Measurements from ENCODE around the gene FAM200C. TPM values are rescaled to one million over a fixed set of nuclear protein-coding genes. Genes with fewer than 3 reads are reported as not detected.
A peak's percentile ranks its signal among the peaks of the same experiment; 100 is the strongest.

The FAM200C gene
- total and polyA plus RNA-seq, 9 of the 15 experiments (the other 6 are each of a cell fraction or from before 2014, with no cell fraction given), result 1.3 to 7.0 (median 1.8) TPM

- TF ChIP-seq STAT6 (CRISPR knock-in tag; IDR thresholded peaks at IDR 0.05) (no peak), SP2 (IDR thresholded peaks at IDR 0.05; ENCODE audit: extremely low read depth, low read depth, low read length, poor library complexity, severe bottlenecking) (no peak), MTA2 (IDR thresholded peaks at IDR 0.05; ENCODE audit: low read depth) (no peak), ZNF449 (CRISPR knock-in tag; IDR thresholded peaks at IDR 0.05) (no peak)
These were observed 32.0 kb downstream of the FAM200C start (continued) for GRCh38 chr5:160367885-160368284.

GRCh38 chr5:160367261-160367660, 32.6 kb downstream of the FAM200C start:
- no TSS peak for BruUV-seq (replicated peaks)
- no peaks in the 10 kb centered on the region for H3K9me3 ChIP-seq (replicated peaks; ENCODE audit: control insufficient read depth, insufficient read depth, low read depth, low read length)
- no peak for TF ChIP-seq NFXL1 (CRISPR knock-in tag; IDR thresholded peaks at IDR 0.05)
- TF ChIP-seq ATF3 (IDR thresholded peaks at IDR 0.05), result peak; percentile 53; the same call in 1 of the 2 replicates
- TF ChIP-seq ATF3 (CRISPR knock-in tag; conservative IDR thresholded peaks at IDR 0.05), result no peak
- TF ChIP-seq ZFX (CRISPR knock-in tag; IDR thresholded peaks at IDR 0.05), result peak; percentile 28; the same call in 1 of the 2 replicates
- peak; percentile 77 for TF ChIP-seq FOSL1 (tag; conservative IDR thresholded peaks at IDR 0.05)
- 0 out of 2 replicates have a peak, but pooled peaks have one; percentile 37 for TF ChIP-seq TCF3 (CRISPR knock-in tag; IDR thresholded peaks at IDR 0.05)
- TF ChIP-seq RFX1 (IDR thresholded peaks at IDR 0.05), result peak; percentile 52
- no peak for TF ChIP-seq SIX5 (IDR thresholded peaks at IDR 0.05; ENCODE audit: borderline replicate concordance in 1 of 2, insufficient read depth in 1 of 2, low read depth in 1 of 2, low read length in 2 of 2)
- no peak for TF ChIP-seq ZNF384 (IDR thresholded peaks at IDR 0.05; ENCODE audit: low read depth, low read length)
- TF ChIP-seq LCOR (CRISPR knock-in tag; IDR thresholded peaks at IDR 0.05), result 0 out of 2 replicates have a peak, but pooled peaks have one; percentile 20
- TF ChIP-seq ZNF280A (IDR thresholded peaks at IDR 0.05; ENCODE audit: low read depth, partially characterized antibody), result no peak

More at GRCh38 chr5:160367261-160367660, 32.6 kb downstream of the FAM200C start:
- DNase-seq (ENCODE audit: extremely low read depth in 1 of 4, low spot score in 3 of 4) (no peak), ATAC-seq (peak; percentile 37), FAIRE-seq (no peak)
- ChIA-PET CTCF (ENCODE audit: low intra/inter-chr PET ratio) (no interaction called here), POLR2A (interaction anchor here (0.5 kb wide), 1 partner anchor 23 kb away, joined by 3 read pairs; no protein-coding TSS in a partner anchor)
- intact Hi-C loops (cut with micrococcal nuclease) (no loop called here), in situ Hi-C loops (cut with MboI) (no loop called here)
- H4K20me1 ChIP-seq (replicated peaks; ENCODE audit: control insufficient read depth, insufficient read depth, low read length), result 0 out of 2 replicates have a peak, but pooled peaks cover 6% of the 10 kb centered on the region
- H3K4me1 ChIP-seq (replicated peaks in 1 of 2; ENCODE audit: control insufficient read depth in 2 of 2, insufficient read depth in 2 of 2, low read length in 2 of 2), result peaks cover 11 to 19% of the 10 kb centered on the region in 2 experiments
- H3K9me1 ChIP-seq (ENCODE audit: control insufficient read depth, insufficient read depth, low read length), result no peaks in the 10 kb centered on the region
- H2AFZ ChIP-seq (ENCODE audit: low read depth, low read length), result no peak overlapping the region
- H3K4me2 ChIP-seq (ENCODE audit: insufficient read depth, low read length), result no peak overlapping the region
- H3K4me3 ChIP-seq, result no peak overlapping the region
- H3K27ac ChIP-seq (ENCODE audit: extremely low read depth, low read depth, low read length), result no peak overlapping the region
- WGBS (ENCODE audit: insufficient coverage, low coverage, missing lambda C conversion rate), result 0% methylated on average over 2 of the region's 2 CpGs
- H3K36me3 ChIP-seq (ENCODE audit: control insufficient read depth, insufficient read depth, low read length), result no peaks in the 10 kb centered on the region
- H3K79me2 ChIP-seq (ENCODE audit: control insufficient read depth, insufficient read depth, low read length), result no peaks in the 10 kb centered on the region
- H3K9ac ChIP-seq (ENCODE audit: insufficient read depth in 1 of 2, low read depth in 2 of 2, low read length in 2 of 2), result no peak overlapping the region
- peaks cover 25 to 34% of the 10 kb centered on the region in 2 experiments for H3K27me3 ChIP-seq (ENCODE audit: control insufficient read depth in 2 of 2, insufficient read depth in 2 of 2, low read length in 2 of 2)

Data from K562 (cell line).